RPMI8226 (cell line): ENCODE results near the gene CPM.

Experiments used
- DNase-seq: peaks from one replicate; pipeline ENCODE4 v3.0.0-alpha.2; 2015

Gene CPM

GRCh38 chr12:68876461-68876860 is 56.5 kb downstream of the CPM start:
- no peak for DNase-seq

DNA sequence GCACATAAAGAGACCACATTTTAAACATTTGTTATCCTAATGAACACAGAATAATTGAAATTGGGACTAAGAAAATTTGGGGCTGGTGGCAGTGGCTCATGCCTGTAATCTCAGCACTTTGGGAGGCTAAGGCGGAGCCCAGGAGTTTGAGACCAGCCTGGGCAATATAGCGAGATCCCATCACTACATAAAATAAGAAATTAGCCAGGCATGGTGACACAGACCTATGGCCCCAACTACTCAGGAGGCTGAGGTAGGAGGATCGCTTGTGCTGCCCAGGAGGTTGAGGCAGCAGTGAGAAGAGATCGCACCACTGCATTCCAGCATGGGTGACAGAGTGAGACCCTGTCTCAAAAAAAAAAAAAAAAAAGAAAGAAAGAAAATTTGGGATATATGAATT is 59.7 kb downstream of the CPM start:
- DNase-seq = no peak

GRCh38 chr12:68871921-68872320 is 61.0 kb downstream of the CPM start:
- peak; percentile 11 for DNase-seq

DNA sequence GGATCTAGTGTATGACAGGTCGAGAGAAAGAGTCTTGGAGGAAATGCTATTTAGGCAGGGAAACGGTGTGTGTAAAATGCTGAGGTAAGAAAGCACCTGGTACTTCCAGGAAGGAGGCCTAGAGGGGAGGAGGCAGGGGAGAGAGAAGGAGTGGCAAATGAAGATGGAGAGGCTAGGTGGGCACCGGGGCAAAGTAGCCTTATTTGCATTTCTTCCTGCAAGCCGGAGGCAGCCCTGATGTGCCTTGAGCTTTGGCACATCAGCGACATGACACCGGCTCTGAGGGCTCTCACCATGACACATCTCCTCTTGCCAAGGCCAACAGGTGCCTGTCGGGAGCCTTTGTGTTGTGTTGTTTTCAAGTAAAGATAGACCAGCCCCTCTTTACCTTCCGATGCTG is 61.6 kb downstream of the CPM start:
- DNase-seq = no peak

DNA sequence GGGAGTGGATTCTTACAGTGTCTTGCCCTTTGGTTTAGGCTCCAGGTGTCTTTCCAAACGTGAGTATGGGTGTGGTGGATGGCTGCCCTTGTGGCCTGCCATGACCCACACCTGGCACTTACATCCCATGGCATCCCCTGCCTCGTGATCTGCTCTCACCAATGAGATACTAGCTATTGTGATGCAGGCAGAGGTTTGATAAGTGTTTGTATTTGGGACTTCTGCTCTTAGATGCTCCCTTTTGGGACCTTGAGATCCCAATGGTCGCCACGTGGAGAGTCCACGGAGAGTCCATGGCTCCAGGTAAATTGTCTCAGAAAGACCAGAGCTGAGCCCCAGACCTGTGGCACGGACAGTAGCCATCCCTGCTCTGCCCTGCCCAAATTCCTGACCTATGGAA is 62.5 kb downstream of the CPM start:
- no peak for DNase-seq

DNA sequence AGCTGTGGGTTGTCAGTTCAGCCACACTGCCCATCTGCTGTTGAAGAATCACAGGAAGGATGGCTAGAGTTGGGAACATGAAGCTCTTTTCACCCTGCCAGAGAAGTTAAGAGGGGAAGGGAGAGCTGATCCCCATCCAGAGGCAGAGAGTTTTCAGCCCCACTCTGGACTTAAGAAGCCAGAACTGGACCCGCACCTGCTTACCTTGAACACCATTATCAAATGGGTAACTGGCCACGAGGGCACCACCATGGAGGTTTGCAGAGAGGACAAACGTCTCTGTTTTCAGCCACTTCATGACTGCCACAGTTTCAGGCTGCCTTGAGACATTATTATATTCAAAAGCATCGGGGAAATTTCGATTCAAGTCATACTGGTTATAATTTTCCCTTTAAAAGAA is 63.0 kb downstream of the CPM start:
- DNase-seq = no peak

GRCh38 chr12:68868043-68868790 is 64.8 kb downstream of the CPM start:
- DNase-seq = no peak

- DNase-seq = no peak
Measured at GRCh38 chr12:68867606-68868005, 65.4 kb downstream of the CPM start.

GRCh38 chr12:68866950-68867349 is 66.0 kb downstream of the CPM start:
- no peak for DNase-seq

DNA sequence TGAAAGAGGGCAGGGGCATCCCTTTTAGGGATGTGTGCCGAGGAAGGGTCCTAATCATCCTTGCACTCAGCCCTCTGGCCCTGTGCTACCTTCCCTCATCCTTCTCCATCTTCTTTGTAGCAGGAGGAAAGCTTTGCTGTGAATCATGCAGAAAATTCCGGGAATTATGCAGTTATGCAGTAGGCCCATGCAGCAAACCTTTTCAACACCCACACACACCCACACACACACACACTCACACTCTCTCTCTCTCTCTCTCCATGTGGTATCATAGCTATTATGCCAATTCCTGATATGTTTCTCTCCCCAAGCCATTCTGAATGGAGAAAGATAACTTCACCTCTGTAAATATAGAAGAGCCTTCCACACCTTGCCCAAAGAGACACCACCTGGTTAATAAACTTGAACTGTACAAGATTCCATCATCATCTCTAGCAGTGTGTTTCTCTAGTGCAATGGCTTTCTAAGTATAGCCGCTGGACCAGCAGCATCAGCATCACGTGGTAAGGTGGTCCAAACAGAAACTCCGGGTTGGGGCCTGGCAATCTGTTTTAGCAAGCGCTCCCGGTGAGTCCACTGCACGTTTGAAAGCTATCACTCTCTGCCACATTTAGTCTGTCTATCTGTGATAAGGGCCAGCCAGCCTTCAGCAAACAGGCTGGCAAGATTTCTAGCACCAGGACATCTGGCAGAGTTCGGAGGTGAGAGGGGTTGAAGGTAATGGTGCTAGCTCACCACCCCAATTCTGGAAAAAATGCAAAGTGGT is 67.4 kb downstream of the CPM start:
- DNase-seq = no peak

DNA sequence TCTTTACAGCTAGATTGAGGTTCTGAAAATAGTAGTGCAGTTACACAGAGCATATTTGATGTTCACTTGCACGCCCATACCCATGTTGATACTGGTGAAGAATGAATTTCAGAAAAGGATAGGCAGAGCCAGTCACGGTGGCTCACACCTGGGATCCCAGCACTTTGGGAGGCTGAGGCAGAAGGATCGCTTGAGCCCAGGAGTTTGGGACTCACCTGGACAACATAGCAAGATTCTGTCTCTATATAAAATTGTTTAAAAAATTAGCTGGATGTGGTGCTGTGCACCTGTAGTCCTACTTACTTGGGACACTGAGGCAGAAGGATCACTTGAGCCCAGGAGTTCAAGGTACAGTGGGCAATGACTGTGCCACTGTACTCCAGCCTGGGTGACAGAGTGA is 68.4 kb downstream of the CPM start:
- DNase-seq = no peak

DNA sequence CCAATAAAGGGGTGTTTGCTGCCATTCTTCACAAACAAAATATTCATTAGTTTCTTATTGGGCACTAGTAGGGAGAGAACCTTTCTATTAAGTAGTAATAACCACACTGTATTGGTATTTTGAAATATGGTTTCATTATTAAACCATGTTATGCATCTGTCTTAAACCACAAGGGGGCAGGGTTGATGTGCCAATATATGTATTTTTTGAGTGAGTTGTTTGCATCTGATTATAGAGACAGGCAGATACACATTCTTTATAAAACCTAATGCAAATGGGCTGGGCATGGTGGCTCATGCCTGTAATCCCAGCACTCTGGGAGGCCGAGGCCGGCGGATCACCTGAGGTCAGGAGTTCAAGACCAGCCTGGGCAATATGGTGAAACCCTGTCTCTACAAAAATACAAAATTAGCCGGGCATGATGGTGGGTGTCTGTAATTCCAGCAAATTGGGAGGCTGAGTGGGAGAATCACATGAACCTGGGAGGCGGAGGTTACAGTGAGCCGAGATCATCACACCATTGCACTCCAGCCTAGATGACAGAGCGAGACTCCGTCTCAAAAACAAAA is 69.0 kb downstream of the CPM start:
- peak; percentile 49 for DNase-seq

GRCh38 chr12:68863109-68863770 is 69.7 kb downstream of the CPM start:
- DNase-seq = no peak

- no peak for DNase-seq
Measured at GRCh38 chr12:68861890-68862289, 71.1 kb downstream of the CPM start.

DNA sequence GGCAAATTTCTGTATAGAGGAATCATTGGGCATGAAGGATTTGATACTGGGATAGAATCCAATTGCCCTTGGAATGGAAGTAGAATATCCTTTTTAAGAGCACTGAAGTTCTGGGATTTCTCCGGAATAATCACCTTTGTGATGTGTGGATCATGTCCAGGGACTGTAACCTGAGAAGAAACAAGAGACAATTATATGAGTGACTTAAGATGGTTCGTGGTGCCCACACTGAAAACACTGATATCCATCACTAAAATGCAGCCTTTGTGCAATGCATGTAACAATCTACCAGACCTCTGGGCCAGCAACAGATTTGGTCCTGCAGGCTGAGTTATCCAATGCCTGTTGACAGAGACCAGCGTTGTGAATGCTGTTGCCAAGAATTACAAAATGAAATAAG is 76.5 kb downstream of the CPM start:
- no peak for DNase-seq

DNA sequence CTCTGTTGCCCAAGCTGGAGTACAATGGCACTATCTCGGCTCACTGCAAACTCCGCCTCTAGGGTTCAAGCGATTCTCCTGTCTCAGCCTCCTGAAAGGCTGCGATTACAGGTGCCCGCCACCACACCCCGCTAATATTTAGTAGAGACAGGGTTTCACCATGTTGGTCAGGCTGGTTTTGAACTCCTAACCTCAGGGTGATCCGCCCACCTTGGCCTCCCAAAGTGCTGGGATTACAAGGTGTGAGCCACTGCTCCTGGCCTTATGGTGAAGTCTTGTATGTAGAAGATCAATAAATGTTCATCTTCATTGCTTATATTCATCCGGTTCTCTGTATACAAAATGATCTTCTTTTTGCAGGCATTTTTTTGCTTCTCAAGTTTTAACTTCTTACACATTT is 77.2 kb downstream of the CPM start:
- no peak for DNase-seq

DNA sequence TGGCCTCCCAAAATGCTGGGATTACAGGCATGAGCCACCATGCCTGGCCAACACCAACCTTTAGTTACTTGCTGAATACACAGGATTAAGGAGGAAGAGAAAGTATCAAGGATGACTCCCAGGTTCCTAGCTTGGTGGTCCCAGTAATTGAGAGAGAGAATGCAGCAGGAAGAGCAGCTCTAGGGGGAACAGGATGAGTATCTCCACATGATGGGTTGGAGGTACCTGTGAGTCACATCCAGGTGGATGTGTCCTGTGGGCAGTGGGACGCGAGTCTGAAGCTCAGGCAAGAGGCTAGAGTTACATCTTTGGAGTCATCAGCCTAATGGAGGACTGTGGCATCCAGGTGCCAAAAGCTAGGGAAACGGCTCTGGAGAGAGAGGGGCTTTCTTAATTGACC is 77.9 kb downstream of the CPM start:
- no peak for DNase-seq

DNA sequence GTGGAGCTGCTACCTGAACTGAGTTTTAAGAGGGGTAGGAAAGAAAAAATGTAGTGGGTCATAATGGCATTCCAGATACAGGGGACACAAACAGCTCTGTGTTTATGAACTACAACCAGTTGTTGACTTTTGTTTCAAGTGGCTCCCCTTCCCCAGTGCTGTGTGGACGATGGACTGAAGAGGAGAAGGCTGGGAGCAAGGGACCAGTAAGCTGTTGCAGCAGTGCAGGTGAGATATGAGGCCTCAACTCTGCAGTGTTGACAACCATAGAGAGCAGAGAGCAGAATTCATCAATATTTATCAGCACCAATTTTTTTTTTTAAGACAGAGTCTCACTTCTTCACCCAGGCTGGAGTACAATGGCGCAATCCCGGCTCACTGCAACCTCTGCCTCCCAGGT is 78.4 kb downstream of the CPM start:
- no peak for DNase-seq

DNA sequence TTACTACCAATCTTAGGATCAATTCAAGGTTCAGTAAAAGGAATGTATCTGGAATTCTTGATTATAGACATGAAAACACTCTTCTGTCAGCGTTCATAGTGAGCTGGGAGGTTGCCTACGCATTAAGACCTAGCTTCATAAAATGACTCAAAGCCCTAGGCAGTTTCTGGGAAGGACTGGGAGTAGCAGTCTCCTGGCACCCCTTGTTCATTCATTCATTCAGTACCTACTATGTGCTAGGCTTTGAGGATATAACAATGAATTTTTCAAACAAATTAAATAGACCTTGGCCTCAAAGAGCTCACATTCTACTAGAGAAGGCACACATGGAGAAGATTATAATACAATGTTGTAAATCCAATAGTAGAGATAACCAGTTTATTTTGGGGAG is 78.9 kb downstream of the CPM start:
- DNase-seq = no peak

- no peak for DNase-seq
Measured at GRCh38 chr12:68853396-68854077, 79.4 kb downstream of the CPM start.

GRCh38 chr12:68851592-68852306 is 81.2 kb downstream of the CPM start:
- DNase-seq = no peak

DNA sequence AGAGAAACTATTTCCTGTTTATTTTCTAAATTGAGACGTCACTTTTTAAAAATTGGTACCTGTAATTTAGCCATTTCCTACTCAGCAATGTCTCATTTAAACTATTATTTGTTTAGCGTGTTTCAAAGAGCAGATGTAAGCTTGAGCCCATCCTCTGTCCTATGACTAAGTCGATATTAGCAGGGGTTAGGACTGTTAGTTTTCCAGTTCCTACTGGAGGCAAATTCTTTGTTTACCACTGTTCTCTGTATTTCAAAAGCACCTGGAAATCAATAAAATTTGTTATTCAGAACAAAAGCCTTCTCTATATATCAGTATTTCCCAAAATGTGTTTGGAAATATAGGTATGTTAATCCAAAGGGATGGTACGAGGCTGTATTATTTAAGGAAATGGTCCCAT is 82.6 kb downstream of the CPM start:
- no peak for DNase-seq

GRCh38 chr12:68846811-68847210 is 86.2 kb downstream of the CPM start:
- no peak for DNase-seq
